ENCODE results near the gene C17orf114.
A peak's percentile ranks its signal among the peaks of the same experiment; 100 is the strongest.

C17orf114 gene

DNA sequence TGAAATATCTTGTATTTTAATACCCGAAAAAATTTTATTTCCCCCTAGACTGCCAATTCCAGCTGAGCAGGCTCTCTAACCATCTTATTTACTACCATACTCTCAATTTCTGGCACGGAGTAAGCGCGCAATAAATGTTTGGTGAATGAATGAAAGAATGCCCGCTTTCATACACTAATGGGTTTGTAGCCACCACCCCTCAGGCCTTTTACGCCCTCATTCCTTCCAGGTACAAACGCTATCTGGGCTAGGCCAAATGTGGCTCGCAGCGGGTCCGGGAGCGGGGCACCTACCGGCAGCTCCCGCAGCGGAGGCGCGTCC lies 4.3 kb upstream of the C17orf114 start:
- H3K9me3 ChIP-seq (ENCODE audit: control insufficient read depth, insufficient read depth, low read length): no peaks in the 10 kb centered on the region
- no peak overlapping the region for H3K27ac ChIP-seq (ENCODE audit: low read depth, low read length)
- peaks cover 7% of the 10 kb centered on the region; the same call in 1 of the 2 replicates for H3K4me1 ChIP-seq (ENCODE audit: control insufficient read depth, insufficient read depth, low read length)
- H3K9ac ChIP-seq (ENCODE audit: low read depth, low read length): peak overlapping the region; percentile 48; the same call in 1 of the 2 replicates
- peak overlapping the region; percentile 67 for H3K4me3 ChIP-seq (ENCODE audit: low read depth, low read length)
- peaks cover 27% of the 10 kb centered on the region for H3K36me3 ChIP-seq (ENCODE audit: control insufficient read depth, insufficient read depth, low read length)
- no peaks in the 10 kb centered on the region for H3K27me3 ChIP-seq (ENCODE audit: control insufficient read depth, insufficient read depth, low read length)

DNA sequence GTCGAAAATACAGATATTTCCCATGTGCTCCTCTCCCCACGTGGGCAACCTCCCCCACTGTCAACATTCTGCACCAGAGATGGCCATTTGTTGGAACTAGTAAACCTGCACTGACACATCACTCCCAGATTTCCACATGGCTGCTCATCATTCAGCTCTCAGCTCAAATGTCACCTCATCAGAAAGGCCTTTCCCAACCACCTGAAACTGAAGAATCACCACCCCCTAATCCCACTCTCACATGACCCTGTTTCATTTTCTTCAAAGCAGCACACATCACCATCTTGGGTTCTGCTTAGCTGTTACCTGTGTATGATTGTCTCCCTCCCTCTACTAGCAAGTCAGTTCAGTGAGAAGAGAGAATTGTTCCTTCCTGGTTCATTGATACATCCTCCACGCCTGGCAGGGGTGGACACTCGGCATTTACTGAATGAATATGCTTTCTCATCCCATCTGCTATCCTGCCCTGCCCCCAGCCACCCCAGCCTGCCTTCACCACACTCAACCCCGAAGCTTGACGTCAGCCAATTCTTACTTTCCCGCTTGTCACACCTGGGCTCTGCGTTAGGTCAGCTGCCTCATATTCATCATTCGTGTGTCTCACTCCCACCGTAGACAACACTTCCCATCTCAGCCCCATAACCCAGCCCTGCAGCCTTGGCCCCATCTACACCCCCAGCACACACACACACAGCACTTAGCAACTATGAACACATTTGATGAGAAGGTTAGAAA lies 1.5 kb downstream of the C17orf114 start:
- Histone ChIP-seq H3K27me3 (ENCODE audit: control insufficient read depth, insufficient read depth, low read length) (no peaks in the 10 kb centered on the region), H3K4me3 (ENCODE audit: low read depth, low read length) (no peak overlapping the region), H3K4me1 (ENCODE audit: control insufficient read depth, insufficient read depth, low read length) (no peaks in the 10 kb centered on the region), H3K9me3 (ENCODE audit: control insufficient read depth, insufficient read depth, low read length) (no peaks in the 10 kb centered on the region), H3K36me3 (ENCODE audit: control insufficient read depth, insufficient read depth, low read length) (peaks cover 21% of the 10 kb centered on the region), H3K27ac (ENCODE audit: low read depth, low read length) (no peak overlapping the region), H3K9ac (ENCODE audit: low read depth, low read length) (no peak overlapping the region)

- peaks cover 21% of the 10 kb centered on the region for H3K36me3 ChIP-seq (ENCODE audit: control insufficient read depth, insufficient read depth, low read length)
- peak overlapping the region; percentile 69 for H3K27ac ChIP-seq (ENCODE audit: low read depth, low read length)
Measured at GRCh38 chr17:4796552-4796920, 5.6 kb downstream of the C17orf114 start.

DNA sequence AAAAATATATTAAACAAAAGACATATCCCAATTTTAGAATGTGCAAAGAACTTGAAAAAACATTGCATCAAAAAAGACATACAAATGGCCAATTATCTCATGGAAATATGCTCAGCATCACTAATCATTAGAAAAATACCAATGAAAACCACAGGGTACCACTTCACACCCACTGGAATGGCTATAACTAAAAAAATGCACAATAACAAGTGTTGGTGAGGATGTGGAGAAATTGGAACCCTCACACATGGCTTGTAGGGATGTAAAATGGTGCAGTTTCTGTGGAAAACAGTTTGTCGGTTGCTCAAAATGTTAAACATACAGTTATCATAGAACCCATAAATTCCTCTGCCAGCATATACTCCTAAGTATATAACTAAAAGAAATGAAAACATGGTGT lies 7.0 kb downstream of the C17orf114 start:
- H3K36me3 ChIP-seq (ENCODE audit: control insufficient read depth, insufficient read depth, low read length): peaks cover 21% of the 10 kb centered on the region
- no peak overlapping the region for H3K27ac ChIP-seq (ENCODE audit: low read depth, low read length)
- H3K4me1 ChIP-seq (ENCODE audit: control insufficient read depth, insufficient read depth, low read length): no peaks in the 10 kb centered on the region; the same call in 1 of the 2 replicates
- no peak overlapping the region for H3K4me3 ChIP-seq (ENCODE audit: low read depth, low read length)
- H3K9ac ChIP-seq (ENCODE audit: low read depth, low read length): no peak overlapping the region
- H3K27me3 ChIP-seq (ENCODE audit: control insufficient read depth, insufficient read depth, low read length): peaks cover 22% of the 10 kb centered on the region
- H3K9me3 ChIP-seq (ENCODE audit: control insufficient read depth, insufficient read depth, low read length): no peaks in the 10 kb centered on the region

More at GRCh38 chr17:4796552-4796920, 5.6 kb downstream of the C17orf114 start:
- peak overlapping the region; percentile 75 for H3K9ac ChIP-seq (ENCODE audit: low read depth, low read length)
- peaks cover 8% of the 10 kb centered on the region; the same call in 1 of the 2 replicates for H3K27me3 ChIP-seq (ENCODE audit: control insufficient read depth, insufficient read depth, low read length)
- H3K9me3 ChIP-seq (ENCODE audit: control insufficient read depth, insufficient read depth, low read length): no peaks in the 10 kb centered on the region
- no peaks in the 10 kb centered on the region for H3K4me1 ChIP-seq (ENCODE audit: control insufficient read depth, insufficient read depth, low read length)
- H3K4me3 ChIP-seq (ENCODE audit: low read depth, low read length): peak overlapping the region; percentile 90

DNA sequence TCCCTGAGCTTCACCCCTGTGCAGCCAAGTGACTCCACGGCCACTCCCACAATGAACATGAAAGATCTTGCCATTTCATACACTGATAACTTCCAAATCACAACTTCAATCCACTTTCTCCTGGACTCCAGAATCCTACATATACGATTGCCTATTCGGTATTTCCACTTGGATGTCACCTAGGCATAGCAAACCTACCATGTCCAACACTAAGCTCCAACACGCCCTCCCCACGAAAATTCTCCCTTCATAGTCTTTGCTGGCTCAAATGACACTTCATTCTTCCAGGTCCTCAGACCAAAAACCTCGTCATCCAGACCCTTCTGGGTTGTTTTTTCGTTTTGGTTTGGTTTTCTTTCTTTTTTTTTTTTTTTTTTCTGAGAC lies 11.4 kb downstream of the C17orf114 start:
- H3K27ac ChIP-seq (ENCODE audit: low read depth, low read length): no peak overlapping the region
- no peak overlapping the region for H3K9ac ChIP-seq (ENCODE audit: low read depth, low read length)
- no peaks in the 10 kb centered on the region for H3K36me3 ChIP-seq (ENCODE audit: control insufficient read depth, insufficient read depth, low read length)
- H3K4me1 ChIP-seq (ENCODE audit: control insufficient read depth, insufficient read depth, low read length): peaks cover 21% of the 10 kb centered on the region
- H3K4me3 ChIP-seq (ENCODE audit: low read depth, low read length): peak overlapping the region; percentile 60
- peaks cover 67% of the 10 kb centered on the region for H3K27me3 ChIP-seq (ENCODE audit: control insufficient read depth, insufficient read depth, low read length)
- no peaks in the 10 kb centered on the region for H3K9me3 ChIP-seq (ENCODE audit: control insufficient read depth, insufficient read depth, low read length)

- Histone ChIP-seq H3K4me3 (ENCODE audit: low read depth, low read length) (peak overlapping the region; percentile 60), H3K9ac (ENCODE audit: low read depth, low read length) (peak overlapping the region; percentile 39; the same call in 1 of the 2 replicates), H3K36me3 (ENCODE audit: control insufficient read depth, insufficient read depth, low read length) (no peaks in the 10 kb centered on the region), H3K27ac (ENCODE audit: low read depth, low read length) (peak overlapping the region; percentile 47), H3K9me3 (ENCODE audit: control insufficient read depth, insufficient read depth, low read length) (no peaks in the 10 kb centered on the region), H3K27me3 (ENCODE audit: control insufficient read depth, insufficient read depth, low read length) (peaks cover 72% of the 10 kb centered on the region), H3K4me1 (ENCODE audit: control insufficient read depth, insufficient read depth, low read length) (peaks cover 22% of the 10 kb centered on the region)
Measured at GRCh38 chr17:4789951-4790704, 12.0 kb downstream of the C17orf114 start.

DNA sequence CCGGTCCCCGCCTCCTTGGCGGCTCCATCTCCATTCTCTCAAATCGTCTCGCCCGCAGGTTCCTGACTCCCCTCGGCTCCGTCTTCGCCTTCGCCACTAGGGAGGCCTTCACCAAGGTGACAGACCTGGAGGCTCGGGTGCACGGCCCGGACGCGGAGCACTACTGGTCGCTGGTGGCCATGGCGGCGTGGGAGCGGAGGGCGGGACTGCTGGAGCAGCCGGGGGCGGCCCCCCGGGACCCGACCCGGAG lies 12.5 kb downstream of the C17orf114 start:
- peak overlapping the region; percentile 47 for H3K27ac ChIP-seq (ENCODE audit: low read depth, low read length)
- no peak overlapping the region for H3K9ac ChIP-seq (ENCODE audit: low read depth, low read length)

DNA sequence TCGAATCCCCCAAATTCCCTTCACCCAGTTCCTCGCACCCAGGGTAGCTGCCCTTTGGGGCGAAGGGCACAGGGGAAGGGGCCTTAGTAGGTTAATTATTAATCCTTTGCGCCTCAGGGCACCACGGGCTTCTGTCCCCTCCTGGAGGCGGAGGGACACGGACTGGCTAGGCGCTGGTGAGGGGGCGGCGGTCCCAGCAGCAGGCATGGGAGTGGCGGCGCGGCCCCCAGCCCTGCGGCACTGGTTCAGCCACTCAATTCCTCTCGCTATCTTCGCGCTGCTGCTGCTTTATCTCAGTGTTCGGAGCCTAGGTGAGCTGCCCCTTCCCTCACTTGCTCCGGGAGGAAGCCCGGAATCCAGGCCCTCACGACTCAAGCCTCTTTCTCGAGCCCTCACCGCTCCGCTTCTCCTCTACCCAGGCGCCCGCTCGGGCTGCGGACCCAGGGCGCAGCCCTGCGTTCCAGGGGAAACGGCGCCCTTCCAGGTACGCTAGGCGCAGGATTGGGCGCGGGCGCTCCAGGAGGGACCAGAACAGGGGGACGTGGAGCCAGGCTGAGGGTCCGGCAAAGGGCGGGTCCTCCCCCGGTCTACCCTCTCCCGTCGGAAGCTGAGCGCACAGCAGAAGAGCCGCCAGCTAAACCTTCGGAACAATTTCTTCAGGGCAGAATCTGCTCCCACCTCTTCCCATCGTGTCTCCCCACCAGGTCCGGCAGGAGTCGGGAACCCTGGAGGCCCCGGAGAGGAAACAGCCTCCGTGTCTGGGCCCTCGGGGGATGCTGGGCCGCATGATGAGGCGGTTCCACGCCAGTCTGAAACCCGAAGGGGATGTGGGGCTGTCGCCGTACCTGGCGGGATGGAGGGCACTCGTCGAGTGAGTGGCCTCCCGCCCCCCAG lies 13.1 kb downstream of the C17orf114 start, which contains the start of gene GLTPD2:
GLTPD2 (plus strand) TSS at position 158 of the 894 bp plus-strand sequence; CDS start at position 206, 48 bp downstream.
- Histone ChIP-seq H3K9ac (ENCODE audit: low read depth, low read length) (no peak within 1 kb of the TSS), H3K27me3 (ENCODE audit: control insufficient read depth, insufficient read depth, low read length) (peaks cover 83% of the 10 kb centered on the region), H3K27ac (ENCODE audit: low read depth, low read length) (peak within 1 kb of the TSS; percentile 47)

More for the DNA sequence above, 12.5 kb downstream of the C17orf114 start:
- H3K4me3 ChIP-seq (ENCODE audit: low read depth, low read length): peak overlapping the region; percentile 60
- no peaks in the 10 kb centered on the region for H3K36me3 ChIP-seq (ENCODE audit: control insufficient read depth, insufficient read depth, low read length)
- peaks cover 77% of the 10 kb centered on the region for H3K27me3 ChIP-seq (ENCODE audit: control insufficient read depth, insufficient read depth, low read length)
- H3K4me1 ChIP-seq (ENCODE audit: control insufficient read depth, insufficient read depth, low read length): peaks cover 22% of the 10 kb centered on the region
- H3K9me3 ChIP-seq (ENCODE audit: control insufficient read depth, insufficient read depth, low read length): no peaks in the 10 kb centered on the region

GRCh38 chr17:4788159-4788806 lies 13.8 kb downstream of the C17orf114 start:
- H3K27ac ChIP-seq (ENCODE audit: low read depth, low read length): no peak overlapping the region
- peak overlapping the region; percentile 60 for H3K4me3 ChIP-seq (ENCODE audit: low read depth, low read length)
- H3K27me3 ChIP-seq (ENCODE audit: control insufficient read depth, insufficient read depth, low read length): peaks cover 91% of the 10 kb centered on the region
- H3K9me3 ChIP-seq (ENCODE audit: control insufficient read depth, insufficient read depth, low read length): no peaks in the 10 kb centered on the region
- H3K4me1 ChIP-seq (ENCODE audit: control insufficient read depth, insufficient read depth, low read length): peaks cover 22% of the 10 kb centered on the region
- no peak overlapping the region for H3K9ac ChIP-seq (ENCODE audit: low read depth, low read length)
- H3K36me3 ChIP-seq (ENCODE audit: control insufficient read depth, insufficient read depth, low read length): no peaks in the 10 kb centered on the region

More for the DNA sequence above, 13.1 kb downstream of the C17orf114 start, which contains the start of gene GLTPD2:
- Histone ChIP-seq H3K9me3 (ENCODE audit: control insufficient read depth, insufficient read depth, low read length) (no peaks in the 10 kb centered on the region), H3K4me1 (ENCODE audit: control insufficient read depth, insufficient read depth, low read length) (peaks cover 22% of the 10 kb centered on the region), H3K36me3 (ENCODE audit: control insufficient read depth, insufficient read depth, low read length) (no peaks in the 10 kb centered on the region), H3K4me3 (ENCODE audit: low read depth, low read length) (peak within 1 kb of the TSS; percentile 60)

GRCh38 chr17:4786516-4786915 lies 15.6 kb downstream of the C17orf114 start:
- Histone ChIP-seq H3K27ac (ENCODE audit: low read depth, low read length) (no peak overlapping the region), H3K9ac (ENCODE audit: low read depth, low read length) (no peak overlapping the region), H3K27me3 (ENCODE audit: control insufficient read depth, insufficient read depth, low read length) (peaks cover 94% of the 10 kb centered on the region), H3K9me3 (ENCODE audit: control insufficient read depth, insufficient read depth, low read length) (no peaks in the 10 kb centered on the region), H3K4me1 (ENCODE audit: control insufficient read depth, insufficient read depth, low read length) (peaks cover 22% of the 10 kb centered on the region), H3K4me3 (ENCODE audit: low read depth, low read length) (no peak overlapping the region), H3K36me3 (ENCODE audit: control insufficient read depth, insufficient read depth, low read length) (no peaks in the 10 kb centered on the region)

Data from HUES48 (cell line).